GM12873 (cell line): ENCODE measurements around the gene XRCC4.

Experiments used
- TF ChIP-seq, protein P1 (sequence below): IDR thresholded peaks from 2 replicates; pipeline ENCODE4 v1.5.1; 2012; ENCODE audit warnings: low read depth, mild to moderate bottlenecking, moderate library complexity, low read length, control low read depth; ENCODE audit not compliant: insufficient read depth; ENCODE audit errors: missing control alignments

The XRCC4 gene

DNA sequence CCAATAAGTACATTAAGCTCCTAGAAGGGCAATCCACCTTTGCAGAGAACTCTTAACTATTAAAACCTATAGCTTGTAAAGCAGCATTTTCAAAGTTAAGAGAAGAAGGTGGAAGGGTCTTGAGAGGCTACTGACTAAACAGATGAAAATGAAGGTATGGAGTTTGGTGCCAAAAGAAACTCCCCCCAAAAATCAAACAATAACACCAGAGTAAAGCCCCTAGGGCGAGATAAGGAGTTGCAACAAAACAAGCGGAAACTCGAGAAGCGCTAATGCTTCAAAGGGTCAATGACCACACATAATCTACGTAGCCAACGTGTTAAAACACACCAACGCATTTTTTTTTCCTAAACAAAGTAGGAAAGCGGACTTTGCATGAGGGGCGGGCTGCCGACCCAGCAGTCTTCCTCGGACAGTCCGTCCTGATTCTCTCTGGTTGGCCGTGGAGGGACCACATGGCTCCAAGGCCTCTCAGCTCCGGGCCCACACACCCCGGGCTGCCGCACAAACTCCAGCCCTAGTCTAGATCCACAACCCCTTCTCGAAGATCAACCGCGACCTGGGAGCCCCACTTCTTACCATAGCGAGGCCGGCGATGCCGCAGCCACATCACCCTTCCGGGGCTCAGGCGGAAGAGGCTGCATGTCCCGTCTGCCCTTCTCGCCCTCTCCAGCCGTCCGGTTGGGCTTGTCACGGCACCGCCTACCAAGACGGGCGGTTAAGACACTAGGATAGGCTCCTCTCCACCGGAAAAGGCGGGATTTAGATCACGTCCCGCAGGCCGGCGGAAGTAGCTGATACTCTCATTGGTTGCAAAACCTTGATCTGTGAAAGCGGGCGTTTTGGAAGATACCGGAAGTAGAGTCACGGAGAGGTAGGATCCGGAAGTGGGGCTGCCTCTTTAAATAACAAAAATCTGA is at the start of gene XRCC4, which contains the start of gene TMEM167A:
TSS of gene XRCC4 (plus strand) at position 806 of the 920 bp plus-strand sequence. CDS start 27,373 bp downstream, outside the sequence.
TSS of gene TMEM167A (minus strand) at position 653 of the 920 bp plus-strand sequence. CDS start at position 582, 71 bp downstream.
- TF ChIP-seq, protein P1, sequence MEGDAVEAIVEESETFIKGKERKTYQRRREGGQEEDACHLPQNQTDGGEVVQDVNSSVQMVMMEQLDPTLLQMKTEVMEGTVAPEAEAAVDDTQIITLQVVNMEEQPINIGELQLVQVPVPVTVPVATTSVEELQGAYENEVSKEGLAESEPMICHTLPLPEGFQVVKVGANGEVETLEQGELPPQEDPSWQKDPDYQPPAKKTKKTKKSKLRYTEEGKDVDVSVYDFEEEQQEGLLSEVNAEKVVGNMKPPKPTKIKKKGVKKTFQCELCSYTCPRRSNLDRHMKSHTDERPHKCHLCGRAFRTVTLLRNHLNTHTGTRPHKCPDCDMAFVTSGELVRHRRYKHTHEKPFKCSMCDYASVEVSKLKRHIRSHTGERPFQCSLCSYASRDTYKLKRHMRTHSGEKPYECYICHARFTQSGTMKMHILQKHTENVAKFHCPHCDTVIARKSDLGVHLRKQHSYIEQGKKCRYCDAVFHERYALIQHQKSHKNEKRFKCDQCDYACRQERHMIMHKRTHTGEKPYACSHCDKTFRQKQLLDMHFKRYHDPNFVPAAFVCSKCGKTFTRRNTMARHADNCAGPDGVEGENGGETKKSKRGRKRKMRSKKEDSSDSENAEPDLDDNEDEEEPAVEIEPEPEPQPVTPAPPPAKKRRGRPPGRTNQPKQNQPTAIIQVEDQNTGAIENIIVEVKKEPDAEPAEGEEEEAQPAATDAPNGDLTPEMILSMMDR, result no peak

DNA sequence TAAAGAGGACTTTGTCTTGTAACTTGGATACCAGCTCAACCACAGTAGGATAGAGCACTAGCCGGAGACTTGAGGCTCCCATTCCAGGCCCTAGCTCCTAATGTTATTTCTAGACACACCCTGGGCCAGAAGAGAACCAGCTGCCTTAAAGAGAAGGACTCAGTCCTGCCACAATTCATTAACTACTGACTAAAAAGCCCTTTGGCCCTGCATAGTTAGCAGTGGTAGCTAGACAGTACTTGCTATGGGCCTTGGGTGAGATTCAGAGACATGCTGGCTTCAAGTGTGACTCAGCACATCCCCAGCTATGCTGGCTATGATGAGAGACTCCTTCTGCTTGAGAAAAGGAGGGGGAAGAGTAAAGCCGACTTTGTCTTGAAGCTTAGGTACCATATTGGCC is 47.4 kb upstream of the XRCC4 start:
- TF ChIP-seq, protein P1, result no peak

DNA sequence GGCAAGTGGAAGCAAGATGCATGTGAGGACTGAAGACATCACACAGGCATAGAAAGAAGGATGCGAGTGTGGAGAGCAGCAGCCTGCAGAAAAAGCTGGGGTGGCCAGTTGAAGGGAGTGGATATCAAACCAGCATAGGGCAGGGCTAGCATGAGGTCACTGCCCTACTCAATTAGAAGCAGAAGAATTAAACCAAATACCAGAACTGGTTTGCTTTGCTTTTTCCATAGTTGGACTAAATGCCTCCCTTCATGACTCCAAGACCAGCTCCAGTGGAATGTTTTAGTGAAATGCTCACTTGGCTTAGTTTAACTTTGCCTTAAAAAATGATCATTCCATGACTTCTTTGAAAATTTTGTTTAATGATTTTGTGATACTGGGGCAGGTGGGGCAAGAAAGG is 46.0 kb upstream of the XRCC4 start:
- TF ChIP-seq, protein P1, result no peak

DNA sequence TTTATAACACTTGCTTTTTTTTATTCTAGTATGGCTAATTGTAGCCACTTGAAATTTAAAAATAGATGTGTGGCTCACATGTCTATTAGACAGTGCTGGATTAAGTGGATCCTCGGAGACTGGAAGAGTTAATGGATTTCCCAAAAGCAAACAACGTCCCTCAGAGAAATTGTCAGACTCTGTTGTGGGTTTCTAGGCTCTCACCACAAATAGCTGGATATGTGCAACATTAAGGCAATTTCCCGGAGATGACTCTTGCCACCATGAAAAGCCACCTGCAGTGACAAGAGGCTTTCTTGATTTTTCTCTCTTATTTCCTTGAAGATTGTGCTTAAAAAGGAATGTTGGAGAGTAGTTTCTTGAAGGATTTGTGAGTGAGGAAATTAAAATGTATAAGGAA is 43.3 kb upstream of the XRCC4 start:
- TF ChIP-seq, protein P1, result no peak

DNA sequence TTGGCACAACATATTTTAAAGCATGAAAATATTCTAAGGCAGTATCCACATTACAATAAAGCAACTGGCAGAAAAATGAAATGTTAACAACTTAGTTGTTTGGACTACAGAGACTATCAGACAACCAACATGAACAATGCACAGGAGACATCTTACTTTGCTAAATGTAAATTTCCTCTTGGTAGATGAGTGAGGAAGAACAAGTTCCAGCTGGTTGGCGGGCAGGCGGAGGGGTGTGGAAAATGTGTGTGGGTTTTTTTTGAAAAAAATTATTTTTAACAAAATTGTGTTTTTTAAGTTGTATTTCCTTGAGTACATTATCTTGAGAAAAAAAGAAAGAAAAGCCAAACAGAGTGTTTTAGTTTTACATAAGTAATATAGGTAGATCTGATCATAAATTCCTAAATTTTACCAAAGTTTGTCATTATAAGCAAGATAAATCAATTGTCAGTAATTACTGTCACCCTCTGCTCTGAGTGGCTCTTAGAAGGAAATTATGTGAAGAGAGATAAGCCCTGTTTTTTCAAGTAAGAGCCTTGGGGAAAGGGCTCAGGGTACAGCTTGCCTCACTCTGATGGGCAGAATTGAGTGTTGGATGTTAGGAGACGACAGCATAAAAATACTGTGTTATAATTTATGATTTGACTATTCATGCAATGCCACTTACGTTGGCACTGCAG is 42.7 kb upstream of the XRCC4 start:
- TF ChIP-seq, protein P1, result no peak

DNA sequence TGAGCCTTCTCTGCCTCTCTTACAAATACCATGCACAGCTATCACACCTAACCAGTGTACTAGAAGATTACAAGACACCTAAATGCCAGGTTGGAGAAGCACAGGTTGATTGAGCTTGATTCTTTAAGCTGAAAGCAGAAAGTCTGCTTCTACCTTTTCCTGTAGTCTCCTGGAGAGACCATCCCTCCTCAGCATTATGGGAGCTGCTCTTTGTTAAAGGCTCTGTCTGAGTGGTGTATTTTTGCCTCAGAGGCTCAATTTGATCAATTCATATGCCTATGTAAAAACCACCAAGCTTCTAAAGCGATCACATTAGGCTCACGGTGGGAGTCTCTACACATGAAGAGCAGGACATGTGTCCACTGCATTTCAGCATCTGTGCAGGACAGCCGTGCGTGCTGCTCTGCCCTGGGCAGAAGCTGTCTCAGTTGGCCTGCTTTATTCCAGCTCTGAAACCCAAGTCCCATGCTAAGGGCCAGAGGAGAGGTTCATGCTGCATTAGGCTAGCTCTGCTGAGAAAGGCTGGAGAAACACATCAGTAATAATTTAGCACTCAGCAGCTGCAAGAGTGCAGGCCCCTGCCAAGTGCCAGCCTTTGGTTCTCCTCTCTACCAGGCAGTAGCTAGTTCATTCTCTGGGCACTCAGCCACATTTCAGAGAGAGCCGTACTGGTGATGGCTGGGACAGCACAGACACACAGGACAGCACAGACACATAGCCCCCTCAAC is 41.8 kb upstream of the XRCC4 start:
- TF ChIP-seq, protein P1, result no peak

DNA sequence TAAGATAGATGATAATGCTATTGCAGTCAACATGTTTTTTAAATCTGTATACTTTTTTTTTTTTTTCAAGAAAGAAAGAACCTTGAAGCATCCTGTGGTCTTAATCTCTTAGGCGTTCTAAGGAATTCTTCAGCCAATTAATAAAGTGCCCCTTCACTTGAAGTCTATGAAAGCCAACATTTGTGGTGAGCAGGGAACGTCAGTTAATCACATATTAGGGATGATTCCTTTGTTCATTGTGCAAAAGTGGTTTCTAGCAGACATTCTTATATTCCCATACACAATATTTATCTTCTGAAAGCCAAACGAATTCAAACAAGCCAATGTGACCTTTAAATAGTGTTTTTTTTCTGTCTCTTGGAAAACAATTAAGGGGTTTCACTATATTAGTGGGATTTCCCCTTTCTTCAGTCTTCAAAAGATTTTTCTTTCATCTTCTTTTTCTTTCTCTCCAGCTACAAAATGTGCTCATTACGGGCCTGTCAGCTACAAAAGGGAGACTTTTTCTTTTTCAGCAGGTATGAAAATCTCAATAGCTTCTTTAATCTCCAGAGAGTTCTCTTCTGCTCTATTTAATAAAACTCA is 40.3 kb upstream of the XRCC4 start:
- TF ChIP-seq, protein P1, result no peak
